ENCODE measurements around the gene SKAP2. TPM values are rescaled to one million over a fixed set of nuclear protein-coding genes. Genes with fewer than 3 reads are reported as not detected.
A peak's percentile ranks its signal among the peaks of the same experiment; 100 is the strongest.

Gene SKAP2
- total RNA-seq, 1 experiment from 2014 or later = 66.8 TPM

DNA sequence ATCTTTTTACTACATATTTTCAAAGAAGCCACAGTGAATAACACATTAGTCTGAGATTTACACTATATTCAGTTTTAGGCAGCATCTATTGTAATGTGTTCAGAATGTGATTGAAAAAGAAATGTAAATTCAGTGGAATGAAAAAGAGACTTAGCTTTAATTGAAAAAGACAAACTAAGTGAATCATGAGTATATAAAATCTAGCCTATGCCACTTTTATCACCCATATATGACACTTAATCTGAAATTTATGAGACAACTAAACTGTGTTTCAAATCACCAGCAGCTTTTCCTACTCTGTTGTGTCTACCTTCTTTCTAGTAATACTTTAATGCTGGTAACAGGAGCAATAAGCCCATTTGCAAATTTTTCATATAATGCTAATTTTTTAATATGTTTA, 4.7 kb downstream of the SKAP2 start:
- ChIA-PET CTCF (no interaction called here), POLR2A (no interaction called here)
- intact Hi-C loops (cut with micrococcal nuclease; ENCODE audit: unreplicated experiment) (no loop called here), in situ Hi-C loops (cut with HindIII; ENCODE audit: low pct_unique_long_range_greater_than_20kb, low sequenced_read_pairs) (loop anchor here (5.0 kb wide), 1 partner anchor 283 kb away; the partner anchor contains the start of gene HOXA5)
- H3K9me3 ChIP-seq (ENCODE audit: control insufficient read depth, insufficient read depth, low read depth, low read length) = no peaks in the 10 kb centered on the region
- DNase-seq (ENCODE audit: low read depth, low spot score) (no peak), ATAC-seq (no peak)
- H3K4me1 ChIP-seq (ENCODE audit: control insufficient read depth, insufficient read depth, low read length) = peaks cover 68% of the 10 kb centered on the region
- H3K27ac ChIP-seq (ENCODE audit: low read length) = peak overlapping the region; percentile 83; the same call in 1 of the 2 replicates
- H3K27me3 ChIP-seq (ENCODE audit: control insufficient read depth, insufficient read depth, low read length) = no peaks in the 10 kb centered on the region
- H3K36me3 ChIP-seq (ENCODE audit: control insufficient read depth, insufficient read depth, low read length) = no peaks in the 10 kb centered on the region
- no peak overlapping the region for H3K4me3 ChIP-seq (ENCODE audit: low read depth in 2 of 2, low read length in 2 of 2)
- no TSS peak for BruUV-seq (replicated peaks)
- TF ChIP-seq POLR2AphosphoS5 (IDR thresholded peaks at IDR 0.05; ENCODE audit: low read depth, low read length) (no peak), CTCF (IDR thresholded peaks at IDR 0.05) (no peak), SIN3A (IDR thresholded peaks at IDR 0.05; ENCODE audit: borderline replicate concordance, insufficient read depth, low read depth, low read length) (no peak), TCF7L2 (IDR thresholded peaks at IDR 0.05; ENCODE audit: low read depth, low read length) (no peak), REST (IDR thresholded peaks at IDR 0.05; ENCODE audit: insufficient read depth in 1 of 2, low read depth in 2 of 2, low read length in 1 of 2) (no peak)

- CTCF ChIA-PET = no interaction called here
- ATAC-seq (peak; percentile 67), DNase-seq (ENCODE audit: low read depth, low spot score) (no peak)
- POLR2A ChIA-PET = interaction anchor here (0.5 to 0.6 kb wide), 2 partner anchors 241 to 264 kb away, joined by 3 to 4 read pairs; no protein-coding TSS in a partner anchor
- intact Hi-C loops (cut with micrococcal nuclease; ENCODE audit: unreplicated experiment) (no loop called here), in situ Hi-C loops (cut with HindIII; ENCODE audit: low pct_unique_long_range_greater_than_20kb, low sequenced_read_pairs) (loop anchor here (5.0 kb wide), 1 partner anchor 284 kb away; the partner anchor contains the start of gene HOXA5)
- no peaks in the 10 kb centered on the region for H3K9me3 ChIP-seq (ENCODE audit: control insufficient read depth, insufficient read depth, low read depth, low read length)
- H3K27me3 ChIP-seq (ENCODE audit: control insufficient read depth, insufficient read depth, low read length) = no peaks in the 10 kb centered on the region
- BruUV-seq (replicated peaks) = no TSS peak
- no peak for TF ChIP-seq REST (IDR thresholded peaks at IDR 0.05; ENCODE audit: insufficient read depth in 1 of 2, low read depth in 2 of 2, low read length in 1 of 2)
- peak overlapping the region; percentile 27 to 51; a peak in 2 of 4 replicates for H3K4me3 ChIP-seq (ENCODE audit: low read depth in 2 of 2, low read length in 2 of 2)
- H3K4me1 ChIP-seq (ENCODE audit: control insufficient read depth, insufficient read depth, low read length) = peaks cover 77% of the 10 kb centered on the region
- H3K36me3 ChIP-seq (ENCODE audit: control insufficient read depth, insufficient read depth, low read length) = no peaks in the 10 kb centered on the region
- H3K27ac ChIP-seq (ENCODE audit: low read length) = peak overlapping the region; percentile 83
Measured at GRCh38 chr7:26858735-26859134, 5.7 kb downstream of the SKAP2 start.

Measured in Panc1 (cell line).